H9 (cell line): ENCODE data around the gene ENAM. TPM values are rescaled to one million over a fixed set of nuclear protein-coding genes. Genes with fewer than 3 reads are reported as not detected.

Experiments used
- DNase-seq: peaks from one replicate; pipeline ENCODE4 v3.0.0-alpha.2; 2017
- H2AFZ ChIP-seq: one replicate; pipeline ENCODE4 v1.6.1; 2013; ENCODE audit warnings: mild to moderate bottlenecking, low read length, control low read depth, moderate library complexity
- H2AK5ac ChIP-seq: 2 replicates; pipeline ENCODE4 v1.6.1; 2013; ENCODE audit warnings: low read length, control low read depth, mixed read lengths; ENCODE audit not compliant: insufficient read length
- H2BK120ac ChIP-seq: one replicate; pipeline ENCODE4 v1.6.1; 2013; ENCODE audit warnings: low read depth, mild to moderate bottlenecking, low read length, control low read depth, inconsistent platforms; ENCODE audit not compliant: poor library complexity, severe bottlenecking
- H2BK12ac ChIP-seq: 2 replicates; pipeline ENCODE4 v1.6.1; 2013; ENCODE audit warnings: low read length, control low read depth, mixed read lengths, low read depth; ENCODE audit not compliant: insufficient read length
- H2BK15ac ChIP-seq: 2 replicates; pipeline ENCODE4 v1.6.1; 2013; ENCODE audit warnings: low read depth, low read length, control low read depth
- H2BK20ac ChIP-seq: one replicate; pipeline ENCODE4 v1.6.1; 2013; ENCODE audit warnings: low read depth, mild to moderate bottlenecking, low read length, control low read depth, inconsistent platforms; ENCODE audit not compliant: poor library complexity, severe bottlenecking
- H2BK5ac ChIP-seq: 2 replicates; pipeline ENCODE4 v1.6.1; 2013; ENCODE audit warnings: low read length, control low read depth, mixed read lengths; ENCODE audit not compliant: insufficient read length
- H3K14ac ChIP-seq: 2 replicates; pipeline ENCODE4 v1.6.1; 2013; ENCODE audit warnings: low read length, control low read depth; ENCODE audit not compliant: insufficient read depth
- H3K18ac ChIP-seq: 2 replicates; pipeline ENCODE4 v1.6.1; 2013; ENCODE audit warnings: low read depth, mild to moderate bottlenecking, mixed read lengths, low read length, control low read depth; ENCODE audit not compliant: insufficient read length
- H3K23ac ChIP-seq: 2 replicates; pipeline ENCODE4 v1.6.1; 2013; ENCODE audit warnings: low read length, control low read depth, mixed read lengths, low read depth; ENCODE audit not compliant: insufficient read length
- H3K23me2 ChIP-seq: 2 replicates; pipeline ENCODE4 v1.6.1; 2013; ENCODE audit warnings: low read depth, mild to moderate bottlenecking, mixed read lengths, low read length, control low read depth; ENCODE audit not compliant: insufficient read length, poor library complexity, severe bottlenecking
- H3K27ac ChIP-seq: 2 replicates; pipeline ENCODE4 v1.5.1; 2013; ENCODE audit warnings: low read length, control low read depth, mixed read lengths, low read depth; ENCODE audit not compliant: insufficient read length
- H3K27me3 ChIP-seq: 2 replicates; pipeline ENCODE4 v1.6.1; 2013; ENCODE audit warnings: low read length, control low read depth, inconsistent platforms; ENCODE audit not compliant: insufficient read depth
- H3K4ac ChIP-seq: 2 replicates; pipeline ENCODE4 v1.6.1; 2013; ENCODE audit warnings: low read depth, mild to moderate bottlenecking, control low read depth, inconsistent platforms, low read length, moderate library complexity
- H3K4me1 ChIP-seq: 2 replicates; pipeline ENCODE4 v1.6.1; 2013; ENCODE audit warnings: low read length, control low read depth, inconsistent platforms; ENCODE audit not compliant: insufficient read depth
- H3K4me2 ChIP-seq: 2 replicates; pipeline ENCODE4 v1.6.1; 2013; ENCODE audit warnings: low read length, control low read depth, mixed read lengths; ENCODE audit not compliant: insufficient read length, insufficient read depth
- H3K56ac ChIP-seq: 2 replicates; pipeline ENCODE4 v1.6.1; 2013; ENCODE audit warnings: low read depth, mild to moderate bottlenecking, mixed read lengths, low read length, control low read depth; ENCODE audit not compliant: insufficient read length
- H3K79me1 ChIP-seq: 2 replicates; pipeline ENCODE4 v1.6.1; 2013; ENCODE audit warnings: low read depth, mild to moderate bottlenecking, moderate library complexity, low read length, control low read depth, inconsistent platforms; ENCODE audit not compliant: insufficient read depth, poor library complexity, severe bottlenecking
- H3K79me2 ChIP-seq: 2 replicates; pipeline ENCODE4 v1.6.1; 2013; ENCODE audit warnings: low read length, control low read depth, inconsistent platforms; ENCODE audit not compliant: insufficient read depth
- H3K9ac ChIP-seq: 2 replicates; pipeline ENCODE4 v1.6.1; 2013; ENCODE audit warnings: low read length, control low read depth, mixed read lengths; ENCODE audit not compliant: insufficient read length; ENCODE audit errors: extremely low read depth
- H3K9me3 ChIP-seq: one replicate; pipeline ENCODE4 v1.6.1; 2013; ENCODE audit warnings: low read depth, low read length, inconsistent platforms; ENCODE audit not compliant: control insufficient read depth
- H3T11ph ChIP-seq: one replicate; pipeline ENCODE4 v1.6.1; 2013; ENCODE audit warnings: mild to moderate bottlenecking, low read length, control low read depth, inconsistent platforms
- H4K20me1 ChIP-seq: one replicate; pipeline ENCODE4 v1.6.1; 2013; ENCODE audit not compliant: control insufficient read depth, insufficient read length, insufficient read depth
- H4K5ac ChIP-seq: 2 replicates; pipeline ENCODE4 v1.6.1; 2013; ENCODE audit warnings: low read depth, mild to moderate bottlenecking, mixed read lengths, low read length, control low read depth; ENCODE audit not compliant: insufficient read length
- H4K8ac ChIP-seq: replicated peaks from 2 replicates; pipeline ENCODE4 v1.6.1; 2013; ENCODE audit warnings: low read length, control low read depth, mixed read lengths, low read depth; ENCODE audit not compliant: insufficient read length
- H4K91ac ChIP-seq: 2 replicates; pipeline ENCODE4 v1.6.1; 2013; ENCODE audit warnings: low read depth, mild to moderate bottlenecking, moderate library complexity, mixed read lengths, low read length, control low read depth; ENCODE audit not compliant: insufficient read length
- H3K27ac Mint-ChIP-seq, 3 experiments: 2 replicates in 2 of 3; 3 replicates in 1 of 3; pipeline ENCODE4 v1.8.0; 2020 to 2021; ENCODE audit warnings: mixed read lengths in 3 of 3, mild to moderate bottlenecking in 1 of 3, moderate library complexity in 1 of 3
- H3K27me3 Mint-ChIP-seq: 2 replicates; pipeline ENCODE4 v1.8.0; 2021; ENCODE audit warnings: low read depth, mild to moderate bottlenecking, moderate library complexity, mixed read lengths
- H3K36me3 Mint-ChIP-seq, 3 experiments: 2 replicates in 2 of 3; 3 replicates in 1 of 3; pipeline ENCODE4 v1.8.0; 2020 to 2021; ENCODE audit warnings: low read depth in 3 of 3, mixed read lengths in 3 of 3; ENCODE audit not compliant: insufficient read depth in 1 of 3
- H3K4me1 Mint-ChIP-seq, 2 experiments: 2 replicates each; pipeline ENCODE4 v1.8.0; 2020; ENCODE audit warnings: mixed read lengths in 2 of 2
- H3K4me3 Mint-ChIP-seq, 2 experiments: 2 replicates in 1 of 2; 3 replicates in 1 of 2; pipeline ENCODE4 v1.8.0; 2020 to 2021; ENCODE audit warnings: mild to moderate bottlenecking in 2 of 2, mixed read lengths in 2 of 2, moderate library complexity in 1 of 2
- H3K9me3 Mint-ChIP-seq, 2 experiments: 2 replicates in 1 of 2; 3 replicates in 1 of 2; pipeline ENCODE4 v1.8.0; 2020; ENCODE audit warnings: mild to moderate bottlenecking in 2 of 2, mixed read lengths in 2 of 2, moderate library complexity in 1 of 2
- CTCF ChIP-seq: fragments of 200-600 bp; sonication (generic); conservative IDR thresholded peaks from 3 replicates; pipeline ENCODE4 v1.8.0; 2021; ENCODE audit warnings: antibody characterized with exemption, mild to moderate bottlenecking
- WGBS: extraction: QIAGEN DNeasy Blood & Tissue Kit; methylation state at CpG from one replicate; pipeline ENCODE4 v1.1.7; 2013; ENCODE audit warnings: missing lambda C conversion rate, low lambda C conversion rate, mixed read lengths; ENCODE audit not compliant: insufficient read length; ENCODE audit errors: extremely low coverage; 5-methylcytosine and 5-hydroxymethylcytosine counted together
- total RNA-seq: library from RNA; stranded (reverse); gene quantifications from 2 replicates; pipeline ENCODE4 v1.2.1, GENCODE V29; 2021

The ENAM gene
- total RNA-seq, 1 experiment from 2014 or later, result not detected

- H3K14ac ChIP-seq, result no peak overlapping the region
- DNase-seq, result no peak
- H2BK120ac ChIP-seq, result no peak overlapping the region
- H3K23ac ChIP-seq, result no peak overlapping the region
- H3K4me3 Mint-ChIP-seq, result no peak overlapping the region
- no CpG with 5 or more reads among the region's 1 CpG for WGBS
- no peaks in the 10 kb centered on the region for H3K27me3 ChIP-seq
- no peaks in the 10 kb centered on the region for H3K79me1 ChIP-seq
- no peak overlapping the region for H4K8ac ChIP-seq
- no peak overlapping the region for H3K56ac ChIP-seq
- H3K79me2 ChIP-seq, result no peaks in the 10 kb centered on the region
- no peak overlapping the region for H2BK20ac ChIP-seq
- H3K9me3 ChIP-seq, result no peaks in the 10 kb centered on the region
- no peak overlapping the region for H3T11ph ChIP-seq
- H2BK15ac ChIP-seq, result no peak overlapping the region
- no peak overlapping the region for H2AFZ ChIP-seq
- H3K27me3 Mint-ChIP-seq, result no peaks in the 10 kb centered on the region
- H3K27ac ChIP-seq, result no peak overlapping the region
- H2BK5ac ChIP-seq, result no peak overlapping the region
- H2AK5ac ChIP-seq, result no peak overlapping the region
- no peak overlapping the region for H4K91ac ChIP-seq
- no peaks in the 10 kb centered on the region for H4K20me1 ChIP-seq
- H2BK12ac ChIP-seq, result no peak overlapping the region
- no peaks in the 10 kb centered on the region for H3K23me2 ChIP-seq
- H4K5ac ChIP-seq, result no peak overlapping the region
- H3K4me1 Mint-ChIP-seq, result no peaks in the 10 kb centered on the region; a peak in 1 of 4 replicates
- no peaks in the 10 kb centered on the region for H3K9me3 Mint-ChIP-seq
- TF ChIP-seq CTCF, result no peak
- no peaks in the 10 kb centered on the region for H3K4me1 ChIP-seq
- no peak overlapping the region for H3K4ac ChIP-seq
- H3K27ac Mint-ChIP-seq, result no peak overlapping the region
- H3K4me2 ChIP-seq, result no peak overlapping the region
- H3K18ac ChIP-seq, result no peak overlapping the region
- H3K36me3 Mint-ChIP-seq, result no peaks in the 10 kb centered on the region
- H3K9ac ChIP-seq, result no peak overlapping the region
Measured at GRCh38 chr4:70624226-70624793, 4.2 kb upstream of the ENAM start.
